Parathyroid adenoma (tissue), 2 donors: ENCODE measurements around the gene GALNT4.

Source experiments
- H2AFZ ChIP-seq: fragments of 300-600 bp; sonication (generic); one replicate; pipeline ENCODE4 v1.7.0; 2017; ENCODE audit warnings: antibody characterized with exemption, mild to moderate bottlenecking
- H3K27ac ChIP-seq: fragments of 300-600 bp; sonication (generic); one replicate; pipeline ENCODE4 v1.7.0; 2017
- H3K27me3 ChIP-seq: fragments of 300-600 bp; sonication (generic); one replicate; pipeline ENCODE4 v1.7.0; 2017; ENCODE audit warnings: low read length; ENCODE audit not compliant: control insufficient read depth, insufficient read depth
- H3K36me3 ChIP-seq: fragments of 300-600 bp; sonication (generic); one replicate; pipeline ENCODE4 v1.7.0; 2017; ENCODE audit warnings: low read length; ENCODE audit not compliant: control insufficient read depth, insufficient read depth
- H3K4me1 ChIP-seq: fragments of 300-600 bp; sonication (generic); one replicate; pipeline ENCODE4 v1.7.0; 2017; ENCODE audit warnings: control low read depth
- H3K4me2 ChIP-seq: fragments of 300-600 bp; sonication (generic); one replicate; pipeline ENCODE4 v1.7.0; 2017; ENCODE audit warnings: low read length
- H3K4me3 ChIP-seq: fragments of 300-600 bp; sonication (generic); one replicate; pipeline ENCODE4 v1.7.0; 2017; ENCODE audit warnings: low read depth, low read length
- H3K79me2 ChIP-seq: fragments of 300-600 bp; sonication (generic); one replicate; pipeline ENCODE4 v1.7.0; 2017; ENCODE audit warnings: control low read depth
- H3K9ac ChIP-seq: fragments of 300-600 bp; sonication (generic); one replicate; pipeline ENCODE4 v1.7.0; 2017; ENCODE audit warnings: mild to moderate bottlenecking
- H3K9me3 ChIP-seq: fragments of 300-600 bp; sonication (generic); one replicate; pipeline ENCODE4 v1.7.0; 2017; ENCODE audit warnings: low read length; ENCODE audit not compliant: control insufficient read depth
- TF ChIP-seq, protein P1 (sequence below): fragments of 300-600 bp; sonication (generic); IDR thresholded peaks from one replicate; pipeline ENCODE4 v1.7.0; 2017; ENCODE audit warnings: antibody characterized with exemption, mild to moderate bottlenecking
- donor health status: primary hyperparathyroidism.

GALNT4 gene

GRCh38 chr12:89507015-89507824, 17.4 kb downstream of the GALNT4 start:
- Histone ChIP-seq H3K4me3 (no peak overlapping the region), H3K79me2 (peaks cover 5% of the 10 kb centered on the region), H3K9me3 (no peaks in the 10 kb centered on the region), H3K27ac (no peak overlapping the region), H3K27me3 (no peaks in the 10 kb centered on the region), H3K9ac (no peak overlapping the region), H2AFZ (no peak overlapping the region), H3K4me2 (no peak overlapping the region), H3K4me1 (no peaks in the 10 kb centered on the region), H3K36me3 (no peaks in the 10 kb centered on the region)
- TF ChIP-seq, protein P1, sequence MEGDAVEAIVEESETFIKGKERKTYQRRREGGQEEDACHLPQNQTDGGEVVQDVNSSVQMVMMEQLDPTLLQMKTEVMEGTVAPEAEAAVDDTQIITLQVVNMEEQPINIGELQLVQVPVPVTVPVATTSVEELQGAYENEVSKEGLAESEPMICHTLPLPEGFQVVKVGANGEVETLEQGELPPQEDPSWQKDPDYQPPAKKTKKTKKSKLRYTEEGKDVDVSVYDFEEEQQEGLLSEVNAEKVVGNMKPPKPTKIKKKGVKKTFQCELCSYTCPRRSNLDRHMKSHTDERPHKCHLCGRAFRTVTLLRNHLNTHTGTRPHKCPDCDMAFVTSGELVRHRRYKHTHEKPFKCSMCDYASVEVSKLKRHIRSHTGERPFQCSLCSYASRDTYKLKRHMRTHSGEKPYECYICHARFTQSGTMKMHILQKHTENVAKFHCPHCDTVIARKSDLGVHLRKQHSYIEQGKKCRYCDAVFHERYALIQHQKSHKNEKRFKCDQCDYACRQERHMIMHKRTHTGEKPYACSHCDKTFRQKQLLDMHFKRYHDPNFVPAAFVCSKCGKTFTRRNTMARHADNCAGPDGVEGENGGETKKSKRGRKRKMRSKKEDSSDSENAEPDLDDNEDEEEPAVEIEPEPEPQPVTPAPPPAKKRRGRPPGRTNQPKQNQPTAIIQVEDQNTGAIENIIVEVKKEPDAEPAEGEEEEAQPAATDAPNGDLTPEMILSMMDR: no peak

- Histone ChIP-seq H3K79me2 (peaks cover 5% of the 10 kb centered on the region), H2AFZ (no peak overlapping the region), H3K9ac (no peak overlapping the region), H3K4me1 (no peaks in the 10 kb centered on the region), H3K27me3 (no peaks in the 10 kb centered on the region), H3K27ac (no peak overlapping the region), H3K9me3 (no peaks in the 10 kb centered on the region), H3K36me3 (no peaks in the 10 kb centered on the region), H3K4me2 (no peak overlapping the region), H3K4me3 (no peak overlapping the region)
- TF ChIP-seq, protein P1: no peak
These were observed 18.5 kb downstream of the GALNT4 start for GRCh38 chr12:89506050-89506449.

DNA sequence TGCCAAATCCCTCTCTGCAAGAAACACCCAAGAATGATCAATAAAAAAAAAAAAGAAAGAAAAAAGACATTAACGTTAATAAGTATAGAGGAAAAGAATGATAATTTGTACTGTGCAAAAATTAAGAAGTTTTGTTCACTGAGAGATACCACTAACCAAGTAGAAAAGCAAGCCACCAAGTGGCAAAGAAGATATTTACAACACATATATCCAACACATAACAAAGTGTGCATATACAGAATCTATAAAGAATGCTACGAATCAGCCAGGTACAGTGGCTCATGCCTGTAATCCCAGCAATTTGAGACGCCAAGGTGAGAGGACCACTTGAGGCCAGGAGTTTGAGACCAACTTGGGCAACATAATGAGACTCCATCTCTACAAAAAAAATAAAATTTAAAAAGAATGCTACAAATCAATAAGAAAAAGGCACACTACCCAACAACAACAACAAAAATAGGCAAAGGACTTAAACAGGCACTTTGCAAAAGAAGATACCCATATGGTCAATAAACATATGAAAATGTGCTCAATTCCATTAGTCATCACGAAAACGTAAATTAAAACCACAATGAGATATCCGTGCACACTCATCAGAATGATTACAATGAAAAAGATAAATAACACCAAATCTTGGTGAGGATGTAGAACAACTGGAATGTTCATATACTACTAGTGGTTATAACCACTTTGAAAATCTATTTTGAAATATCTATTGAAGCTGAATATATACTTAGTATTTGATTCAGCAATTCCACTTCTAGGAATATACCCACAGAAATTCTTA, 19.8 kb downstream of the GALNT4 start:
- Histone ChIP-seq H3K4me1 (no peaks in the 10 kb centered on the region), H3K79me2 (peaks cover 6% of the 10 kb centered on the region), H2AFZ (no peak overlapping the region), H3K27me3 (no peaks in the 10 kb centered on the region), H3K4me3 (no peak overlapping the region), H3K4me2 (no peak overlapping the region), H3K27ac (no peak overlapping the region), H3K9ac (no peak overlapping the region), H3K9me3 (no peaks in the 10 kb centered on the region), H3K36me3 (no peaks in the 10 kb centered on the region)
- TF ChIP-seq, protein P1: no peak

- H3K27ac ChIP-seq: no peak overlapping the region
- TF ChIP-seq, protein P1: no peak
- no peaks in the 10 kb centered on the region for H3K9me3 ChIP-seq
- H3K4me3 ChIP-seq: no peak overlapping the region
- no peaks in the 10 kb centered on the region for H3K27me3 ChIP-seq
- peaks cover 10% of the 10 kb centered on the region for H3K79me2 ChIP-seq
- no peak overlapping the region for H2AFZ ChIP-seq
- no peaks in the 10 kb centered on the region for H3K4me1 ChIP-seq
- no peaks in the 10 kb centered on the region for H3K36me3 ChIP-seq
- no peak overlapping the region for H3K9ac ChIP-seq
- no peak overlapping the region for H3K4me2 ChIP-seq
These were observed 22.8 kb downstream of the GALNT4 start for GRCh38 chr12:89501793-89502192.
